Endothelial cell of umbilical vein (primary cell): ENCODE data around the gene ANK2. TPM values are rescaled to one million over a fixed set of nuclear protein-coding genes. Genes with fewer than 3 reads are reported as not detected.

ENCODE experiments used
- BruUV-seq: library from RNA; stranded (reverse); fragments of 400-500 nt; replicated peaks from 2 replicates; lab custom pipeline; 2021; lab: Mats Ljungman, UMichigan
- CTCF ChIA-PET: fragments of 300-600, 350-600 bp; sonication (Branson Sonifier 250); formaldehyde crosslinking; loops from one replicate; lab custom pipeline; 2021; ENCODE audit warnings: antibody characterized with exemption, inconsistent platforms; lab: Charles Lee
- POLR2A ChIA-PET: fragments of 300-600, 350-600 bp; sonication (Branson Sonifier 250); formaldehyde crosslinking; loops from one replicate; lab custom pipeline; 2021; ENCODE audit warnings: antibody characterized with exemption, inconsistent platforms; lab: Charles Lee
- DNase-seq: peaks from one replicate; pipeline ENCODE4 v3.0.0-alpha.2; 2011; ENCODE audit warnings: low read depth, low spot score
- FAIRE-seq: peaks from 2 replicates; lab custom pipeline; 2011; peaks lifted over from hg19 to GRCh38; lab: Jason Lieb, UNC
- H2AFZ ChIP-seq: 2 replicates; pipeline ENCODE4 v1.6.0; 2012; ENCODE audit warnings: low read depth, low read length, control low read depth, inconsistent platforms
- H3K27ac ChIP-seq: 2 replicates; pipeline ENCODE4 v1.5.1; 2011; ENCODE audit warnings: low read depth, mild to moderate bottlenecking, control low read depth, low read length, moderate library complexity; ENCODE audit not compliant: insufficient read depth
- H3K27me3 ChIP-seq, 2 experiments: 2 replicates each; pipeline versions ENCODE4 v1.6.0 to v1.6.1; 2011; ENCODE audit warnings: low read length in 2 of 2, mixed read lengths in 1 of 2; ENCODE audit not compliant: control insufficient read depth in 2 of 2, insufficient read depth in 2 of 2
- H3K36me3 ChIP-seq, 2 experiments: 2 replicates in 1 of 2; 3 replicates in 1 of 2; pipeline ENCODE4 v1.5.1; 2011; ENCODE audit warnings: low read length in 2 of 2, mild to moderate bottlenecking in 1 of 2, moderate library complexity in 1 of 2; ENCODE audit not compliant: control insufficient read depth in 2 of 2, insufficient read depth in 2 of 2; ENCODE audit errors: extremely low read depth in 1 of 2
- H3K4me1 ChIP-seq: 3 replicates; pipeline ENCODE4 v1.5.1; 2011; ENCODE audit warnings: mild to moderate bottlenecking, low read length; ENCODE audit not compliant: control insufficient read depth, insufficient read depth; ENCODE audit errors: extremely low read depth
- H3K4me2 ChIP-seq: 2 replicates; pipeline ENCODE4 v1.6.1; 2011; ENCODE audit warnings: low read length, control low read depth, mixed read lengths; ENCODE audit not compliant: insufficient read depth
- H3K4me3 ChIP-seq, 3 experiments: fragments of 200-600 bp in 1 of 3; sonication (generic), shearing (Covaris generic) in 1 of 3; replicated peaks in 1 of 3; 2 replicates each; pipeline ENCODE4 v1.5.1; 2011 to 2016; ENCODE audit warnings: control low read depth in 3 of 3, low read length in 3 of 3, mild to moderate bottlenecking in 2 of 3, inconsistent platforms in 1 of 3, low read depth in 1 of 3, moderate library complexity in 1 of 3; ENCODE audit not compliant: insufficient read depth in 1 of 3
- H3K79me2 ChIP-seq: 2 replicates; pipeline ENCODE4 v1.6.0; 2012; ENCODE audit warnings: low read length, inconsistent platforms; ENCODE audit not compliant: control insufficient read depth, insufficient read depth
- H3K9ac ChIP-seq: replicated peaks from 2 replicates; pipeline ENCODE3; 2011; ENCODE audit warnings: low read length, control low read depth; ENCODE audit not compliant: insufficient read depth; ENCODE audit errors: extremely low read depth
- H3K9me1 ChIP-seq: replicated peaks from 3 replicates; pipeline ENCODE4 v1.6.0; 2011; ENCODE audit warnings: mild to moderate bottlenecking, low read length; ENCODE audit not compliant: control insufficient read depth, insufficient read depth; ENCODE audit errors: extremely low read depth
- H3K9me3 ChIP-seq: replicated peaks from 2 replicates; pipeline ENCODE4 v1.5.1; 2012; ENCODE audit warnings: low read length, inconsistent platforms; ENCODE audit not compliant: control insufficient read depth, insufficient read depth
- H4K20me1 ChIP-seq: replicated peaks from 2 replicates; pipeline ENCODE3; 2011; ENCODE audit warnings: mild to moderate bottlenecking, low read length; ENCODE audit not compliant: control insufficient read depth, insufficient read depth; ENCODE audit errors: extremely low read depth
- CTCF ChIP-seq, 2 donors: IDR thresholded peaks; 1 replicate in 1 of 2; 2 replicates in 1 of 2; pipeline ENCODE4 v1.5.1; 2011; ENCODE audit warnings: low read length in 2 of 2, mild to moderate bottlenecking in 2 of 2, moderate library complexity in 2 of 2, control low read depth in 1 of 2, inconsistent platforms in 1 of 2, low read depth in 1 of 2; ENCODE audit not compliant: insufficient read depth in 1 of 2; ENCODE audit errors: extremely low read depth in 1 of 2
- EZH2 ChIP-seq: IDR thresholded peaks from 2 replicates; pipeline ENCODE4 v1.6.1; 2012; ENCODE audit warnings: borderline replicate concordance, low read depth, mild to moderate bottlenecking, moderate library complexity, low read length, inconsistent platforms; ENCODE audit not compliant: severe bottlenecking
- FOS ChIP-seq: IDR thresholded peaks from 2 replicates; pipeline ENCODE4 v1.6.1; 2011; ENCODE audit warnings: mild to moderate bottlenecking, low read length, moderate library complexity, borderline replicate concordance; ENCODE audit not compliant: insufficient read depth
- GATA2 ChIP-seq: IDR thresholded peaks from 2 replicates; pipeline ENCODE4 v1.7.0; 2011; ENCODE audit warnings: low read depth, mild to moderate bottlenecking, moderate library complexity, mixed read lengths, low read length; ENCODE audit not compliant: insufficient read length, insufficient read depth
- JUN ChIP-seq: IDR thresholded peaks from 2 replicates; pipeline ENCODE4 v1.6.1; 2011; ENCODE audit warnings: borderline replicate concordance, low read depth; ENCODE audit not compliant: insufficient read length, insufficient read depth
- MYC ChIP-seq: IDR thresholded peaks from one replicate; pipeline ENCODE4 v1.6.1; 2011; ENCODE audit warnings: mild to moderate bottlenecking, low read depth, low read length
- POLR2A ChIP-seq: IDR thresholded peaks from 2 replicates; pipeline ENCODE4 v1.6.1; 2012; ENCODE audit warnings: low read depth, mild to moderate bottlenecking, control low read depth, low read length
- POLR2AphosphoS5 ChIP-seq: IDR thresholded peaks from 2 replicates; pipeline ENCODE4 v1.6.1; 2012; ENCODE audit warnings: low read depth, mild to moderate bottlenecking, control low read depth, low read length, moderate library complexity; ENCODE audit not compliant: insufficient read depth
- dilution Hi-C: fragments of 300-500 bp; cut with MboI; formaldehyde crosslinking; loops from one replicate; pipeline ENCODE4 v1.15.0; 2019; ENCODE audit warnings: low sequenced_read_pairs; ENCODE audit not compliant: extremely low pct_ligation_motif_present
- intact Hi-C: fragments of 100-400 bp; cut with micrococcal nuclease; formaldehyde crosslinking; loops from one replicate; pipeline ENCODE4 v1.10.0; 2022
- microRNA counts: library from miRNA; unstranded; fragments of <30 nt; microRNA quantifications from one replicate; lab custom pipeline; 2016
- microRNA-seq: library from miRNA; unstranded; fragments of <30 nt; microRNA quantifications from one replicate; pipeline ENCODE4 v1.2.0, GENCODE V29; 2021; ENCODE audit warnings: borderline number of aligned reads, borderline replicate concordance
- polyA plus RNA-seq, 4 experiments: library from polyadenylated mRNA; depleted of rRNA in 3 of 4; stranded (reverse) in 3 of 4; unstranded in 1 of 4; fragments of >200 nt; gene quantifications; 2 replicates each; pipeline versions ENCODE4 v1.2.1 to v1.2.3, GENCODE V29; 2011 to 2012; ENCODE audit warnings: missing spikeins in 1 of 4
- small RNA-seq: library from RNA; depleted of rRNA; stranded (forward); fragments of <200 nt; gene quantifications from one replicate; pipeline ENCODE3, GENCODE V24; 2012; ENCODE audit warnings: low replicate concordance, low read depth; ENCODE audit not compliant: insufficient read depth, insufficient read length
- total RNA-seq: library from RNA; stranded (reverse); gene quantifications from 2 replicates; pipeline ENCODE4 v1.2.3, GENCODE V29; 2021
- TF ChIP-seq, protein P1 (sequence below): IDR thresholded peaks from 2 replicates; pipeline ENCODE4 v1.6.1; 2011; ENCODE audit not compliant: insufficient read depth, insufficient read length

The ANK2 gene
- total and polyA plus RNA-seq, 2 donors (not counting 3 experiments of a cell fraction or from before 2014, with no cell fraction given), result not detected

- POLR2A ChIA-PET, result no interaction called here
- Histone ChIP-seq H3K4me3 (no peak overlapping the region), H3K9me3 (no peaks in the 10 kb centered on the region), H3K4me1 (peaks cover 22% of the 10 kb centered on the region), H3K9me1 (no peaks in the 10 kb centered on the region), H3K9ac (no peak overlapping the region), H3K27ac (no peak overlapping the region), H2AFZ (no peak overlapping the region), H4K20me1 (no peaks in the 10 kb centered on the region), H3K4me2 (no peak overlapping the region), H3K36me3 (no peaks in the 10 kb centered on the region), H3K79me2 (no peaks in the 10 kb centered on the region), H3K27me3 (no peaks in the 10 kb centered on the region)
- intact Hi-C loops, result no loop called here
- no peak for DNase-seq
- no peak for FAIRE-seq
- TF ChIP-seq CTCF (IDR thresholded peaks at IDR 0.05; ENCODE audit: extremely low read depth in 1 of 2, insufficient read depth in 1 of 2, low read depth in 1 of 2, low read length in 2 of 2), result no peak
- TF ChIP-seq POLR2A, result no peak
- no peak for TF ChIP-seq FOS
- no peak for TF ChIP-seq EZH2
- no peak for TF ChIP-seq JUN
- TF ChIP-seq MYC, result no peak
- no peak for TF ChIP-seq GATA2
- TF ChIP-seq, protein P1, sequence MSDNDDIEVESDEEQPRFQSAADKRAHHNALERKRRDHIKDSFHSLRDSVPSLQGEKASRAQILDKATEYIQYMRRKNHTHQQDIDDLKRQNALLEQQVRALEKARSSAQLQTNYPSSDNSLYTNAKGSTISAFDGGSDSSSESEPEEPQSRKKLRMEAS, result no peak
- TF ChIP-seq POLR2AphosphoS5, result no peak
- no TSS peak for BruUV-seq
- dilution Hi-C loops, result no loop called here
- CTCF ChIA-PET, result interaction anchor here (1.5 kb wide), 1 partner anchor 38 kb away, joined by 4 read pairs; no protein-coding TSS in a partner anchor
Measured at GRCh38 chr4:113433116-113433515, 383.7 kb downstream of the ANK2 start.

MicroRNAs within 50 kb of the gene (microRNA counts, 767-probe panel; counts per million panel counts)
- microRNA hsa-miR-1243 (lab: Ali Mortazavi, UCI), result 723 counts per million, percentile 96 among the panel's probes with 10 or more counts

Small RNA genes within 50 kb of the gene (microRNA-seq; reads per million reads assigned to microRNA genes)
- not detected for gene MIR1243
- not detected for gene MIR8082

Small RNA genes within 50 kb of the gene (small RNA-seq; reads per million reads assigned to genes)
- gene MIR8082, result not detected
- gene RN7SL184P, result not detected
- not detected for gene RNU1-138P
